Endothelial cell of umbilical vein (primary cell): ENCODE measurements around the gene PLCH1. TPM values are rescaled to one million over a fixed set of nuclear protein-coding genes. Genes with fewer than 3 reads are reported as not detected.

Experiments
- BruUV-seq: library from RNA; stranded (reverse); fragments of 400-500 nt; replicated peaks from 2 replicates; lab custom pipeline; 2021; lab: Mats Ljungman, UMichigan
- CTCF ChIA-PET: fragments of 300-600, 350-600 bp; sonication (Branson Sonifier 250); formaldehyde crosslinking; loops from one replicate; lab custom pipeline; 2021; ENCODE audit warnings: antibody characterized with exemption, inconsistent platforms; lab: Charles Lee
- POLR2A ChIA-PET: fragments of 300-600, 350-600 bp; sonication (Branson Sonifier 250); formaldehyde crosslinking; loops from one replicate; lab custom pipeline; 2021; ENCODE audit warnings: antibody characterized with exemption, inconsistent platforms; lab: Charles Lee
- DNase-seq: peaks from one replicate; pipeline ENCODE4 v3.0.0-alpha.2; 2011; ENCODE audit warnings: low read depth, low spot score
- FAIRE-seq: peaks from 2 replicates; lab custom pipeline; 2011; peaks lifted over from hg19 to GRCh38; lab: Jason Lieb, UNC
- H2AFZ ChIP-seq: 2 replicates; pipeline ENCODE4 v1.6.0; 2012; ENCODE audit warnings: low read depth, low read length, control low read depth, inconsistent platforms
- H3K27ac ChIP-seq: 2 replicates; pipeline ENCODE4 v1.5.1; 2011; ENCODE audit warnings: low read depth, mild to moderate bottlenecking, control low read depth, low read length, moderate library complexity; ENCODE audit not compliant: insufficient read depth
- H3K27me3 ChIP-seq, 2 experiments: 2 replicates each; pipeline versions ENCODE4 v1.6.0 to v1.6.1; 2011; ENCODE audit warnings: low read length in 2 of 2, mixed read lengths in 1 of 2; ENCODE audit not compliant: control insufficient read depth in 2 of 2, insufficient read depth in 2 of 2
- H3K36me3 ChIP-seq, 2 experiments: 2 replicates in 1 of 2; 3 replicates in 1 of 2; pipeline ENCODE4 v1.5.1; 2011; ENCODE audit warnings: low read length in 2 of 2, mild to moderate bottlenecking in 1 of 2, moderate library complexity in 1 of 2; ENCODE audit not compliant: control insufficient read depth in 2 of 2, insufficient read depth in 2 of 2; ENCODE audit errors: extremely low read depth in 1 of 2
- H3K4me1 ChIP-seq: 3 replicates; pipeline ENCODE4 v1.5.1; 2011; ENCODE audit warnings: mild to moderate bottlenecking, low read length; ENCODE audit not compliant: control insufficient read depth, insufficient read depth; ENCODE audit errors: extremely low read depth
- H3K4me2 ChIP-seq: 2 replicates; pipeline ENCODE4 v1.6.1; 2011; ENCODE audit warnings: low read length, control low read depth, mixed read lengths; ENCODE audit not compliant: insufficient read depth
- H3K4me3 ChIP-seq, 3 experiments: fragments of 200-600 bp in 1 of 3; sonication (generic), shearing (Covaris generic) in 1 of 3; replicated peaks in 1 of 3; 2 replicates each; pipeline ENCODE4 v1.5.1; 2011 to 2016; ENCODE audit warnings: control low read depth in 3 of 3, low read length in 3 of 3, mild to moderate bottlenecking in 2 of 3, inconsistent platforms in 1 of 3, low read depth in 1 of 3, moderate library complexity in 1 of 3; ENCODE audit not compliant: insufficient read depth in 1 of 3
- H3K79me2 ChIP-seq: 2 replicates; pipeline ENCODE4 v1.6.0; 2012; ENCODE audit warnings: low read length, inconsistent platforms; ENCODE audit not compliant: control insufficient read depth, insufficient read depth
- H3K9ac ChIP-seq: replicated peaks from 2 replicates; pipeline ENCODE3; 2011; ENCODE audit warnings: low read length, control low read depth; ENCODE audit not compliant: insufficient read depth; ENCODE audit errors: extremely low read depth
- H3K9me1 ChIP-seq: replicated peaks from 3 replicates; pipeline ENCODE4 v1.6.0; 2011; ENCODE audit warnings: mild to moderate bottlenecking, low read length; ENCODE audit not compliant: control insufficient read depth, insufficient read depth; ENCODE audit errors: extremely low read depth
- H3K9me3 ChIP-seq: replicated peaks from 2 replicates; pipeline ENCODE4 v1.5.1; 2012; ENCODE audit warnings: low read length, inconsistent platforms; ENCODE audit not compliant: control insufficient read depth, insufficient read depth
- H4K20me1 ChIP-seq: replicated peaks from 2 replicates; pipeline ENCODE3; 2011; ENCODE audit warnings: mild to moderate bottlenecking, low read length; ENCODE audit not compliant: control insufficient read depth, insufficient read depth; ENCODE audit errors: extremely low read depth
- EZH2 ChIP-seq: IDR thresholded peaks from 2 replicates; pipeline ENCODE4 v1.6.1; 2012; ENCODE audit warnings: borderline replicate concordance, low read depth, mild to moderate bottlenecking, moderate library complexity, low read length, inconsistent platforms; ENCODE audit not compliant: severe bottlenecking
- FOS ChIP-seq: IDR thresholded peaks from 2 replicates; pipeline ENCODE4 v1.6.1; 2011; ENCODE audit warnings: mild to moderate bottlenecking, low read length, moderate library complexity, borderline replicate concordance; ENCODE audit not compliant: insufficient read depth
- GATA2 ChIP-seq: IDR thresholded peaks from 2 replicates; pipeline ENCODE4 v1.7.0; 2011; ENCODE audit warnings: low read depth, mild to moderate bottlenecking, moderate library complexity, mixed read lengths, low read length; ENCODE audit not compliant: insufficient read length, insufficient read depth
- JUN ChIP-seq: IDR thresholded peaks from 2 replicates; pipeline ENCODE4 v1.6.1; 2011; ENCODE audit warnings: borderline replicate concordance, low read depth; ENCODE audit not compliant: insufficient read length, insufficient read depth
- MYC ChIP-seq: IDR thresholded peaks from one replicate; pipeline ENCODE4 v1.6.1; 2011; ENCODE audit warnings: mild to moderate bottlenecking, low read depth, low read length
- POLR2A ChIP-seq: IDR thresholded peaks from 2 replicates; pipeline ENCODE4 v1.6.1; 2012; ENCODE audit warnings: low read depth, mild to moderate bottlenecking, control low read depth, low read length
- POLR2AphosphoS5 ChIP-seq: IDR thresholded peaks from 2 replicates; pipeline ENCODE4 v1.6.1; 2012; ENCODE audit warnings: low read depth, mild to moderate bottlenecking, control low read depth, low read length, moderate library complexity; ENCODE audit not compliant: insufficient read depth
- dilution Hi-C: fragments of 300-500 bp; cut with MboI; formaldehyde crosslinking; loops from one replicate; pipeline ENCODE4 v1.15.0; 2019; ENCODE audit warnings: low sequenced_read_pairs; ENCODE audit not compliant: extremely low pct_ligation_motif_present
- intact Hi-C: fragments of 100-400 bp; cut with micrococcal nuclease; formaldehyde crosslinking; loops from one replicate; pipeline ENCODE4 v1.10.0; 2022
- polyA plus RNA-seq, 4 experiments: library from polyadenylated mRNA; depleted of rRNA in 3 of 4; stranded (reverse) in 3 of 4; unstranded in 1 of 4; fragments of >200 nt; gene quantifications; 2 replicates each; pipeline versions ENCODE4 v1.2.1 to v1.2.3, GENCODE V29; 2011 to 2012; ENCODE audit warnings: missing spikeins in 1 of 4
- total RNA-seq: library from RNA; stranded (reverse); gene quantifications from 2 replicates; pipeline ENCODE4 v1.2.3, GENCODE V29; 2021
- TF ChIP-seq, protein P1 (sequence below): IDR thresholded peaks from 2 replicates; pipeline ENCODE4 v1.6.1; 2011; ENCODE audit not compliant: insufficient read depth, insufficient read length
- TF ChIP-seq, protein P2 (sequence below), 2 donors: IDR thresholded peaks; 1 replicate in 1 of 2; 2 replicates in 1 of 2; pipeline ENCODE4 v1.5.1; 2011; ENCODE audit warnings: low read length in 2 of 2, mild to moderate bottlenecking in 2 of 2, moderate library complexity in 2 of 2, control low read depth in 1 of 2, inconsistent platforms in 1 of 2, low read depth in 1 of 2; ENCODE audit not compliant: insufficient read depth in 1 of 2; ENCODE audit errors: extremely low read depth in 1 of 2

PLCH1 gene
- total and polyA plus RNA-seq, 2 donors (not counting 3 experiments of a cell fraction or from before 2014, with no cell fraction given) = 0.03 TPM; not detected in 1

DNA sequence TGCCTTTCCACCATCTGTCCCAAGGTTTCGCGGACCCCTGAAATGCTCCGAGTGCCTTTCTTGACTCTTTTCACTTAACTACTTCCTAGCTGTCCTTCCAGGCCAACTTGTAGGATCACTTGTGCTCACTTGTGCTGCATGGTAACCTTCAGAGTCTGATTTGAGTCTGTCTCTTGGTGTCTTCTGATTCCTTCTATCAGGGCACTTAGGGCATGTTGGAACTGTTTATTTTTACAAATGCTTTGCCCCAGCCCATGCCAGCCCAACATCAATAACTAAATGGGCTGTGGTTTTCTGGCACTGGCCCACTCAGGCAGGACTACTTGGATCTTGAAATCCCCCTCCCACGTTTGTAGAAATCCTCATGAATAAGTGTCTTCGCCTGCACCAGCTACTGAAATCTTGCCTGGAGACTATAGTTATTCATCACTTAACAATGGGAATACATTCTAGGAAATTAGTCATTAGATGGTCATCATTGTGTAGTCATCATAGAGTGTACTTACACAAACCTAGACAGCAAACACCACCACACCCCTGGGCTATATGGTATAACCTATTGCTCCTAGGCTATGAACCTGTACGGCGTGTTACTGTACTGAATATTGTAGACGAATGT lies 328.3 kb downstream of the PLCH1 start:
- Histone ChIP-seq H3K9me3 (no peaks in the 10 kb centered on the region), H3K4me3 (no peak overlapping the region), H3K9ac (no peak overlapping the region), H3K4me2 (no peak overlapping the region), H2AFZ (no peak overlapping the region), H3K27me3 (no peaks in the 10 kb centered on the region), H3K9me1 (no peaks in the 10 kb centered on the region), H3K79me2 (no peaks in the 10 kb centered on the region), H4K20me1 (no peaks in the 10 kb centered on the region), H3K36me3 (no peaks in the 10 kb centered on the region), H3K27ac (no peak overlapping the region), H3K4me1 (no peaks in the 10 kb centered on the region)
- intact Hi-C loops = no loop called here
- no TSS peak for BruUV-seq
- ChIA-PET CTCF (no interaction called here), POLR2A (no interaction called here)
- dilution Hi-C loops = no loop called here
- TF ChIP-seq, protein P1, sequence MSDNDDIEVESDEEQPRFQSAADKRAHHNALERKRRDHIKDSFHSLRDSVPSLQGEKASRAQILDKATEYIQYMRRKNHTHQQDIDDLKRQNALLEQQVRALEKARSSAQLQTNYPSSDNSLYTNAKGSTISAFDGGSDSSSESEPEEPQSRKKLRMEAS = no peak
- TF ChIP-seq MYC = no peak
- TF ChIP-seq POLR2A = no peak
- TF ChIP-seq, protein P2, sequence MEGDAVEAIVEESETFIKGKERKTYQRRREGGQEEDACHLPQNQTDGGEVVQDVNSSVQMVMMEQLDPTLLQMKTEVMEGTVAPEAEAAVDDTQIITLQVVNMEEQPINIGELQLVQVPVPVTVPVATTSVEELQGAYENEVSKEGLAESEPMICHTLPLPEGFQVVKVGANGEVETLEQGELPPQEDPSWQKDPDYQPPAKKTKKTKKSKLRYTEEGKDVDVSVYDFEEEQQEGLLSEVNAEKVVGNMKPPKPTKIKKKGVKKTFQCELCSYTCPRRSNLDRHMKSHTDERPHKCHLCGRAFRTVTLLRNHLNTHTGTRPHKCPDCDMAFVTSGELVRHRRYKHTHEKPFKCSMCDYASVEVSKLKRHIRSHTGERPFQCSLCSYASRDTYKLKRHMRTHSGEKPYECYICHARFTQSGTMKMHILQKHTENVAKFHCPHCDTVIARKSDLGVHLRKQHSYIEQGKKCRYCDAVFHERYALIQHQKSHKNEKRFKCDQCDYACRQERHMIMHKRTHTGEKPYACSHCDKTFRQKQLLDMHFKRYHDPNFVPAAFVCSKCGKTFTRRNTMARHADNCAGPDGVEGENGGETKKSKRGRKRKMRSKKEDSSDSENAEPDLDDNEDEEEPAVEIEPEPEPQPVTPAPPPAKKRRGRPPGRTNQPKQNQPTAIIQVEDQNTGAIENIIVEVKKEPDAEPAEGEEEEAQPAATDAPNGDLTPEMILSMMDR (IDR thresholded peaks at IDR 0.05; ENCODE audit: extremely low read depth in 1 of 2, insufficient read depth in 1 of 2, low read depth in 1 of 2, low read length in 2 of 2) = no peak
- TF ChIP-seq GATA2 = no peak
- no peak for TF ChIP-seq JUN
- no peak for TF ChIP-seq FOS
- TF ChIP-seq EZH2 = no peak
- no peak for TF ChIP-seq POLR2AphosphoS5
- no peak for DNase-seq
- no peak for FAIRE-seq
